Measurements from ENCODE around the gene PARVA.

Gene PARVA

DNA sequence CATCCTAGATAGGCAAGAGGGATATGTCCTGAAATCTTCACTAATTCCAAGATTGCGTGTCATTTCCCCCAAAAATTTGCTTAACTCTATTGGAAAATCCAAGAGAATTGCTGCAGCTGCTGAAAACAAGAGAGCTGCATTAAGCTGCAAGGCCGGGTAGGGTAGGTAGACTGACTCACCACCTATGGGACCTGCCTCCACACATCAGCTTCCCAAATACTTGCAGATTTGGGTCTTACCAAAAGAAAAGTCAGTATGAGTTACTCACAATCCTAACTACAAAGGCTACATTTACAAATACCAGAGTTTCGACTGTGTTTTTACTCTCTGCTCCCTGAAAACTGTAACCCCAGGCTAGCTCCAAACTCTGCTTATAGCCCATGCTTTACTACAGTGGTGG lies 154.3 kb downstream of the PARVA start:
- Histone ChIP-seq H3K27me3 (ENCODE audit: control insufficient read depth, insufficient read depth, low read length) (no peaks in the 10 kb centered on the region), H3K4me3 (ENCODE audit: low read depth, low read length) (no peak overlapping the region), H3K9ac (ENCODE audit: low read length) (no peak overlapping the region), H3K27ac (ENCODE audit: low read depth, low read length) (no peak overlapping the region), H3K4me1 (ENCODE audit: control insufficient read depth, insufficient read depth, low read length) (no peaks in the 10 kb centered on the region), H3K9me3 (ENCODE audit: control insufficient read depth, insufficient read depth, low read depth, low read length) (no peaks in the 10 kb centered on the region), H3K36me3 (ENCODE audit: control insufficient read depth, insufficient read depth, low read length) (no peaks in the 10 kb centered on the region)

- H3K4me3 ChIP-seq (ENCODE audit: low read depth, low read length), result no peak overlapping the region
- H3K9me3 ChIP-seq (ENCODE audit: control insufficient read depth, insufficient read depth, low read depth, low read length), result no peaks in the 10 kb centered on the region
- no peaks in the 10 kb centered on the region for H3K27me3 ChIP-seq (ENCODE audit: control insufficient read depth, insufficient read depth, low read length)
- no peak overlapping the region for H3K27ac ChIP-seq (ENCODE audit: low read depth, low read length)
- no peaks in the 10 kb centered on the region for H3K4me1 ChIP-seq (ENCODE audit: control insufficient read depth, insufficient read depth, low read length)
- H3K36me3 ChIP-seq (ENCODE audit: control insufficient read depth, insufficient read depth, low read length), result no peaks in the 10 kb centered on the region
- H3K9ac ChIP-seq (ENCODE audit: low read length), result no peak overlapping the region
Measured at GRCh38 chr11:12532580-12532979, 155.2 kb downstream of the PARVA start.

GRCh38 chr11:12534549-12534948 lies 157.2 kb downstream of the PARVA start:
- no peaks in the 10 kb centered on the region for H3K4me1 ChIP-seq (ENCODE audit: control insufficient read depth, insufficient read depth, low read length)
- H3K27me3 ChIP-seq (ENCODE audit: control insufficient read depth, insufficient read depth, low read length), result no peaks in the 10 kb centered on the region
- no peaks in the 10 kb centered on the region for H3K9me3 ChIP-seq (ENCODE audit: control insufficient read depth, insufficient read depth, low read depth, low read length)
- H3K4me3 ChIP-seq (ENCODE audit: low read depth, low read length), result no peak overlapping the region
- H3K27ac ChIP-seq (ENCODE audit: low read depth, low read length), result no peak overlapping the region
- no peaks in the 10 kb centered on the region for H3K36me3 ChIP-seq (ENCODE audit: control insufficient read depth, insufficient read depth, low read length)
- H3K9ac ChIP-seq (ENCODE audit: low read length), result no peak overlapping the region

GRCh38 chr11:12535321-12535720 lies 157.9 kb downstream of the PARVA start:
- H3K9ac ChIP-seq (ENCODE audit: low read length), result no peak overlapping the region
- H3K4me3 ChIP-seq (ENCODE audit: low read depth, low read length), result no peak overlapping the region
- H3K27me3 ChIP-seq (ENCODE audit: control insufficient read depth, insufficient read depth, low read length), result no peaks in the 10 kb centered on the region
- no peaks in the 10 kb centered on the region for H3K36me3 ChIP-seq (ENCODE audit: control insufficient read depth, insufficient read depth, low read length)
- no peaks in the 10 kb centered on the region for H3K9me3 ChIP-seq (ENCODE audit: control insufficient read depth, insufficient read depth, low read depth, low read length)
- no peaks in the 10 kb centered on the region for H3K4me1 ChIP-seq (ENCODE audit: control insufficient read depth, insufficient read depth, low read length)
- H3K27ac ChIP-seq (ENCODE audit: low read depth, low read length), result no peak overlapping the region

GRCh38 chr11:12536566-12536965 lies 159.2 kb downstream of the PARVA start:
- H3K9ac ChIP-seq (ENCODE audit: low read length), result no peak overlapping the region
- no peak overlapping the region for H3K27ac ChIP-seq (ENCODE audit: low read depth, low read length)
- no peaks in the 10 kb centered on the region for H3K36me3 ChIP-seq (ENCODE audit: control insufficient read depth, insufficient read depth, low read length)
- peaks cover 11% of the 10 kb centered on the region; the same call in 1 of the 2 replicates for H3K4me1 ChIP-seq (ENCODE audit: control insufficient read depth, insufficient read depth, low read length)
- no peaks in the 10 kb centered on the region for H3K9me3 ChIP-seq (ENCODE audit: control insufficient read depth, insufficient read depth, low read depth, low read length)
- no peak overlapping the region for H3K4me3 ChIP-seq (ENCODE audit: low read depth, low read length)
- H3K27me3 ChIP-seq (ENCODE audit: control insufficient read depth, insufficient read depth, low read length), result no peaks in the 10 kb centered on the region

DNA sequence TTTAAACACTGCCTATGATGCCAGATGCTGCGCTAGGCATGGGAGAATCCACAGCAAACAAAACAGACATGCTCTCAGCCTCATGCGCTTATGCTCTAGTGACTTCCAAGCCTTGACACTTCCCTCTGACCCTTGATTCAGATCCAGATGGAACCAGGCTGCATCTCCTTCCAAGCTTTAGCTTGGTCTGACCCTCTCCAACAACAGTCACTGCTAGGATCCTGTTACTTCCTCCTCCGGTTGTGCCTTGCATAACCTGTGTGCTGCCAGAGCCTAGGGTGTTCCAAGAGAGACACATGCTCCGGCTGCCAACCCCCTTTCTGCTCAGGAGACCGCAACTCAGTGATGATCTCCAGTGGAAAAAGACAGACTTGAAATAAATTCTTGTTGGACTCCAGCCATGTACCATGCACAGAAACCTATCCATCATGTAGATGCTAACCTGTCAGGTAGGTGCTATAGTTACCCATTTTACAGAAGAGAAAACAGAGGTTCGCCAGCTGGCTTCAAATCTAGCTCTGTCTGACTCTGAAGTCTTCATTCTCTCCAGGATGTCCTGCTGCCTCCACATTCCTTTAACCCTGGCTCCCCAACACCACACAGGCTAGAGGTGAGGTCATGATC lies 160.5 kb downstream of the PARVA start:
- H3K27me3 ChIP-seq (ENCODE audit: control insufficient read depth, insufficient read depth, low read length), result no peaks in the 10 kb centered on the region
- no peak overlapping the region for H3K9ac ChIP-seq (ENCODE audit: low read length)
- H3K27ac ChIP-seq (ENCODE audit: low read depth, low read length), result no peak overlapping the region
- no peaks in the 10 kb centered on the region for H3K36me3 ChIP-seq (ENCODE audit: control insufficient read depth, insufficient read depth, low read length)
- H3K4me3 ChIP-seq (ENCODE audit: low read depth, low read length), result no peak overlapping the region
- H3K4me1 ChIP-seq (ENCODE audit: control insufficient read depth, insufficient read depth, low read length), result peaks cover 16% of the 10 kb centered on the region; the same call in 1 of the 2 replicates
- no peaks in the 10 kb centered on the region for H3K9me3 ChIP-seq (ENCODE audit: control insufficient read depth, insufficient read depth, low read depth, low read length)

GRCh38 chr11:12538889-12539421 lies 161.6 kb downstream of the PARVA start:
- Histone ChIP-seq H3K9me3 (ENCODE audit: control insufficient read depth, insufficient read depth, low read depth, low read length) (no peaks in the 10 kb centered on the region), H3K4me1 (ENCODE audit: control insufficient read depth, insufficient read depth, low read length) (peaks cover 18% of the 10 kb centered on the region; the same call in 1 of the 2 replicates), H3K27ac (ENCODE audit: low read depth, low read length) (no peak overlapping the region), H3K36me3 (ENCODE audit: control insufficient read depth, insufficient read depth, low read length) (no peaks in the 10 kb centered on the region), H3K27me3 (ENCODE audit: control insufficient read depth, insufficient read depth, low read length) (no peaks in the 10 kb centered on the region), H3K9ac (ENCODE audit: low read length) (no peak overlapping the region), H3K4me3 (ENCODE audit: low read depth, low read length) (no peak overlapping the region)

DNA sequence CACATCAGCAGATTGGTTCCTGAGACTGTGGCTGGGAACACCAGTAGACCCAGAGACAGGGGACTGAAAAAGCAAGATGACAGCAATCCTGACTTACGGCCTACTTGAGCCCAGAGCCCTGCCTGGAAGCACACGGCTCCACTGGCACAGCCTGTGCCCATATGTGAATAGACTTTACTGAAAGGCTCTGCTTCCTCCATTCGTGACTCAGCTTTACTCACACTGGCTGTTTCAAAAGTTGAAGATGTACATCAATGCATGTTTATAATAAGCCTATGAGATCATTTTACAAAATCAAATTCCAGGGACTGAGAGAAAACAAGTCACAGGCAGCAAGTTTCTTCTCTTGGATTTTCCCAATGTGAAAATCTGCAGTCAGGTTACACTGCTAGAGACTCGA lies 162.2 kb downstream of the PARVA start:
- no peaks in the 10 kb centered on the region for H3K27me3 ChIP-seq (ENCODE audit: control insufficient read depth, insufficient read depth, low read length)
- no peak overlapping the region for H3K4me3 ChIP-seq (ENCODE audit: low read depth, low read length)
- H3K4me1 ChIP-seq (ENCODE audit: control insufficient read depth, insufficient read depth, low read length), result peaks cover 22% of the 10 kb centered on the region; the same call in 1 of the 2 replicates
- H3K9me3 ChIP-seq (ENCODE audit: control insufficient read depth, insufficient read depth, low read depth, low read length), result no peaks in the 10 kb centered on the region
- no peak overlapping the region for H3K9ac ChIP-seq (ENCODE audit: low read length)
- no peak overlapping the region for H3K27ac ChIP-seq (ENCODE audit: low read depth, low read length)
- no peaks in the 10 kb centered on the region for H3K36me3 ChIP-seq (ENCODE audit: control insufficient read depth, insufficient read depth, low read length)

GRCh38 chr11:12540075-12540680 lies 162.8 kb downstream of the PARVA start:
- Histone ChIP-seq H3K4me3 (ENCODE audit: low read depth, low read length) (no peak overlapping the region), H3K27ac (ENCODE audit: low read depth, low read length) (no peak overlapping the region), H3K27me3 (ENCODE audit: control insufficient read depth, insufficient read depth, low read length) (no peaks in the 10 kb centered on the region), H3K9ac (ENCODE audit: low read length) (no peak overlapping the region), H3K9me3 (ENCODE audit: control insufficient read depth, insufficient read depth, low read depth, low read length) (no peaks in the 10 kb centered on the region), H3K4me1 (ENCODE audit: control insufficient read depth, insufficient read depth, low read length) (peaks cover 22% of the 10 kb centered on the region; the same call in 1 of the 2 replicates), H3K36me3 (ENCODE audit: control insufficient read depth, insufficient read depth, low read length) (no peaks in the 10 kb centered on the region)

DNA sequence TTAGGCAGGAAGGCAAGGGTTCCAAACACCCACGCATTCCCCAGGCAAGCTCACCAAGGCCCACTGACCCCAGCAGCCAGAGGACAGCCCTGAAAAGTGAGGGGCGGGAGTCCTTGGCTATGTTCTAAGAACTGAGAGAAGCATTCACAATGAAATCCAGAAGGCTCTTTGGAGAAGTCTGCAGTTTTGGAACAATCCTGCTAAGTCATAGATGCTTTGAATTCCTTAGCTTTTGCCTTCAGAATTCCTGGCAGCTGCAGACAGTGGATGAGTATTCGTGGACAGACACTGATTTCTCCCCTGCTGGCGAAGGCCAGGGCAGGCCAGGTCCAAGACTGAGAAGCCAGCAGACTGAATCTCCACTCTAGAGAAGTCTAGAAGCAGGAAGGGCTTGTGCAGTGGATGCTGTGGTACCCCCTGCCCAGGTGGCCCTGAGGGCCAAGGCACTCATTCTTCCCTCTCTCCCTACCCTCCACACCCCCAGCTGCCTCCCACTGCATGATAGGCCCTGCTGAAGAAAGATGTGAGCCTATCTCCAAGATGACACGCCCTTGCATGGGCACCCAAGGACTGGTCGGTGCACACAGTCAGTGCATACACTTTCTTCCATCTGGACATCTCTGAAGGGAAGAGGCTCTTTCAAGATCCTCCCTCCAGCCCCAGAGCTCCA lies 163.7 kb downstream of the PARVA start:
- no peak overlapping the region for H3K27ac ChIP-seq (ENCODE audit: low read depth, low read length)
- peak overlapping the region; percentile 17 for H3K9ac ChIP-seq (ENCODE audit: low read length)

DNA sequence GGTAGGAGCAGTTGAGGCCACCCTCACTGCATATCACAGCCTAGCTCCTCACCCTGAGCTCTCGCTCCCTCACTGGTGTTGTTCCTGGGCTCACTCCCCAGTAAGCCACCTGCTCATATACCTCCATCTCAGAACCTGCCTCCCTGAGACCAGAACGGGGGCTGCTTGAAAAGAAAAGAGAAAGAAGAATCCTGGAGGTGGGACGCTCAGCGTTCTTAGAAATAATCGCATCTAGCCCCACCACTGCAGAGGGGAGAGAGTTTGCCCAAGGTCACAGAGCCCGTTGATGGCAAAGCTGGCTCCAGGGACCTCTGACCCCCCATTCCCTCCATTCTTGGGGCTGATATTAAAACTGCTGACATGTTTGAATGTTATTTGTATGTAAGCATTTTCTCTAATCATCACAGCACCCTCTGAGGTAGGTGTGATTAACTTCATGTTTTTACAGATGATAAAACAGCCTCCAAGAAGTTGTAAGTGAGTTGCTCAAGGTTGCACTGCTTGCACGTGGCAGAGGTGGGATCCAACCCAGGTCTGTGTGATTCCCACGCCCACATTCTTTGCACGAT lies 164.3 kb downstream of the PARVA start:
- Histone ChIP-seq H3K4me1 (ENCODE audit: control insufficient read depth, insufficient read depth, low read length) (peaks cover 22% of the 10 kb centered on the region; the same call in 1 of the 2 replicates), H3K9ac (ENCODE audit: low read length) (no peak overlapping the region), H3K4me3 (ENCODE audit: low read depth, low read length) (no peak overlapping the region), H3K27me3 (ENCODE audit: control insufficient read depth, insufficient read depth, low read length) (no peaks in the 10 kb centered on the region), H3K36me3 (ENCODE audit: control insufficient read depth, insufficient read depth, low read length) (no peaks in the 10 kb centered on the region), H3K27ac (ENCODE audit: low read depth, low read length) (no peak overlapping the region), H3K9me3 (ENCODE audit: control insufficient read depth, insufficient read depth, low read depth, low read length) (no peaks in the 10 kb centered on the region)

More for the DNA sequence above, 163.7 kb downstream of the PARVA start:
- H3K36me3 ChIP-seq (ENCODE audit: control insufficient read depth, insufficient read depth, low read length), result no peaks in the 10 kb centered on the region
- peaks cover 22% of the 10 kb centered on the region; the same call in 1 of the 2 replicates for H3K4me1 ChIP-seq (ENCODE audit: control insufficient read depth, insufficient read depth, low read length)
- H3K27me3 ChIP-seq (ENCODE audit: control insufficient read depth, insufficient read depth, low read length), result no peaks in the 10 kb centered on the region
- no peak overlapping the region for H3K4me3 ChIP-seq (ENCODE audit: low read depth, low read length)
- no peaks in the 10 kb centered on the region for H3K9me3 ChIP-seq (ENCODE audit: control insufficient read depth, insufficient read depth, low read depth, low read length)

Data from HUES6 (cell line).